ENCODE data around the gene AGAP5. TPM values are rescaled to one million over a fixed set of nuclear protein-coding genes. Genes with fewer than 3 reads are reported as not detected.
"Not testable (repeated sequence)": the region's sequence is repeated elsewhere in the genome, so short reads cannot be mapped to it uniquely, and the experiment has no call there.

The AGAP5 gene
- total and polyA plus RNA-seq, 4 experiments from 2014 or later, result 0.15 to 15.3 (median 13.6) TPM; not detected in 1

DNA sequence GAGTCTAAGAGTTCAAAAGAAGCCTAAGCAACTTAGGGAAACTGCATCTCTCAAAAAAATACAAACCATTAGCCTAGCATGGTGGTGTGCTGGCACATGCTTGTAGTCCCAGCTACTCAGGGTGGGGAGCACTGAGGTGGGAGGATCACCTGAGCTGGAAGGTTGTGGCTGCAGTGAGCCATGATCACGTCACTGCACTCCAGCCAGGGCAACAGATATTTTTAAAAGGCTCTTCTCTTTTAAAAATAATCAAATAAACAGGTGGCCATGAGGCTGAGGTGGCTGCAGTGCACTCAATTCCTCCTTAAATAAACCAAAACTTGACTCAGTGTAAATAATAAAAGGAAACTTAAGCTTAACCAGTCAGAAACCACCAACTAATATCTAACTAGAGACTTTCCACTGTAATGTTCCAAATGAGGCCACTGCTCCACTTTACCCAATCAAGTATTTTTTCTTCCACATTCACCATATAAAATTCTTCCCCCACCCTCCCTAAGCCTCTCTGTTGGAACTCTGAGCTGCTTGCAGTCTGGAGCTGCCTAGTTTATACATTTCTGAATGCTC, 7.7 kb upstream of the AGAP5 start:
- POLR2A ChIA-PET (ENCODE audit: partially characterized antibody); intact Hi-C loops (cut with micrococcal nuclease); H3K36me3 ChIP-seq (ENCODE audit: insufficient read depth, low read length); CTCF ChIA-PET (ENCODE audit: partially characterized antibody); H3K27me3 ChIP-seq (ENCODE audit: insufficient read depth, low read length); DNase-seq; H3K4me3 ChIP-seq (ENCODE audit: low read length in 2 of 2); H3K4me1 Mint-ChIP-seq; H3K9me3 ChIP-seq (ENCODE audit: control insufficient read depth in 1 of 2, low read length in 2 of 2); H3K27ac ChIP-seq (ENCODE audit: low read depth, low read length); H3K9me3 Mint-ChIP-seq; H3K4me1 ChIP-seq (ENCODE audit: insufficient read depth, low read length); H3K4me3 Mint-ChIP-seq; H3K27me3 Mint-ChIP-seq: not testable (repeated sequence)
- peak overlapping the region in 1 of 7 donors; percentile 42 for H3K27ac Mint-ChIP-seq
- peaks cover 26 to 31% of the 10 kb centered on the region in 2 donors for H3K36me3 Mint-ChIP-seq

DNA sequence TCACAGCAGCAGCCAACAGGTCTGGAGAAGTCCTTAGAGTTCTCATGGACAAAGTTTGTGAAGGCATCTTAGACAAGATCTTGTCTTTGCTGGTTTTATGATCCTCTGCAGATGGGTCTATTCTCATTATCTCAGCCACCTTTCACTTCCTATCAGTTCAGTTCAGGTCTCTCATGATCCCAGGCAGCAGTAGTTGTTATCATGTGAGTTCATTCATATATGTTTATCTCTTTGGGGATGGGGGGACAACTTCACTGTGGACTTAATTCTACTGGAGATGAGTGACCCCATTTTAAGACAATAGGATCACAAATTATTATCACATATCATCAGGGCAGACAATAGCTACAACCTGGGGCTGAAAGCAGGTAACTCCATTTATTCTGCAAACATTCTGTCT, 6.0 kb upstream of the AGAP5 start:
- H3K9me3 ChIP-seq (ENCODE audit: control insufficient read depth in 1 of 2, low read length in 2 of 2); H3K4me1 ChIP-seq (ENCODE audit: insufficient read depth, low read length); H3K27ac Mint-ChIP-seq; CTCF ChIA-PET (ENCODE audit: partially characterized antibody); H3K4me3 ChIP-seq (ENCODE audit: low read length in 2 of 2); H3K27ac ChIP-seq (ENCODE audit: low read depth, low read length); H3K9me3 Mint-ChIP-seq; intact Hi-C loops (cut with micrococcal nuclease); H3K4me3 Mint-ChIP-seq; H3K36me3 ChIP-seq (ENCODE audit: insufficient read depth, low read length); H3K27me3 Mint-ChIP-seq; DNase-seq; POLR2A ChIA-PET (ENCODE audit: partially characterized antibody); H3K4me1 Mint-ChIP-seq; H3K27me3 ChIP-seq (ENCODE audit: insufficient read depth, low read length): not testable (repeated sequence)
- peaks cover 24% of the 10 kb centered on the region in 2 donors for H3K36me3 Mint-ChIP-seq

DNA sequence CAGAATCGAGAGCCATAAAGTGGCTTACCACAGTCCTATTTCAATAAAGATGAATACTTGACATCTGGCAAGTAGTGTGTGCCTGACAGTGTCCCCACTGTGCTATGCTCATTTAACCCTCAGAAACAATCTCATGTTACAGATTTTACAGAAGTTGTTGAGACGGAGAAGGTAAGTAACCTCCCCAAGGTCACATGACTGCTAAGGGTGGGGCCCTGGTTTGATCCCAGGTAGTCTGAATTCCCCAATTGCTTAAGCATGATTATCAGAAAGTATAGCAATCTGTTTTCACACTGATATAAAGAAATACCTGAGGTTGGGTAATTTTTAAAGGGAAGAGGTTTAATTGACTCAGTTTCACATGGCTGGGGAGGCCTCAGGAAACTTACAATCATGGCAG, 910 bp upstream of the AGAP5 start:
- POLR2A ChIA-PET (ENCODE audit: partially characterized antibody); H3K9me3 Mint-ChIP-seq; H3K27me3 Mint-ChIP-seq: not testable (repeated sequence)

DNA sequence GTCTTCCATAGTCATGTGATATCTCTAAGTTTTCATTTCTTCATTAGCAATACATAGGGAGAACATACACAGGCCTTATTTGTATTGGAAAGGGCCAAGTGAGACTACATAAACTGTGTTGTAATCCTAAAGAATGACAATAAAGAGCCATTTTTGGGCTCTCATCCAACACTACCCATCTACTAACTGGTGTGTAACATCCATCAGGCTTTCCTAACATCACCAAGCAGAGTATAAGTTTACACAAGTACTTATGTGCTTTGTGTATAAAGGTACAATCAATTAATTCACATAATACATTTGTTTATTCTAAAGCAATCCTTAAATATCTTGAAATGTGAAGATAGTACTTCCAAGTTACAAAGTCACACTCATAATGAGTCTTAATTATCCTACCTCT, 2.6 kb downstream of the AGAP5 start:
- H3K27ac ChIP-seq (ENCODE audit: low read depth, low read length); H3K4me1 ChIP-seq (ENCODE audit: insufficient read depth, low read length); H3K4me1 Mint-ChIP-seq; H3K27ac Mint-ChIP-seq; intact Hi-C loops (cut with micrococcal nuclease); H3K9me3 ChIP-seq (ENCODE audit: control insufficient read depth in 1 of 2, low read length in 2 of 2); H3K27me3 Mint-ChIP-seq; DNase-seq; H3K27me3 ChIP-seq (ENCODE audit: insufficient read depth, low read length); H3K4me3 ChIP-seq (ENCODE audit: low read length in 2 of 2); H3K9me3 Mint-ChIP-seq; H3K36me3 ChIP-seq (ENCODE audit: insufficient read depth, low read length); H3K4me3 Mint-ChIP-seq; POLR2A ChIA-PET (ENCODE audit: partially characterized antibody); CTCF ChIA-PET (ENCODE audit: partially characterized antibody): not testable (repeated sequence)
- peaks cover 11 to 12% of the 10 kb centered on the region in 2 donors for H3K36me3 Mint-ChIP-seq

More for the DNA sequence above, 910 bp upstream of the AGAP5 start:
- H3K36me3 Mint-ChIP-seq, result peaks cover 15 to 20% of the 10 kb centered on the region in 2 donors
- CTCF ChIA-PET (ENCODE audit: partially characterized antibody); H3K4me1 ChIP-seq (ENCODE audit: insufficient read depth, low read length); H3K4me3 ChIP-seq (ENCODE audit: low read length in 2 of 2); H3K36me3 ChIP-seq (ENCODE audit: insufficient read depth, low read length); intact Hi-C loops (cut with micrococcal nuclease); H3K27ac Mint-ChIP-seq; H3K4me3 Mint-ChIP-seq; H3K4me1 Mint-ChIP-seq; H3K27ac ChIP-seq (ENCODE audit: low read depth, low read length); H3K27me3 ChIP-seq (ENCODE audit: insufficient read depth, low read length); DNase-seq; H3K9me3 ChIP-seq (ENCODE audit: control insufficient read depth in 1 of 2, low read length in 2 of 2): not testable (repeated sequence)

DNA sequence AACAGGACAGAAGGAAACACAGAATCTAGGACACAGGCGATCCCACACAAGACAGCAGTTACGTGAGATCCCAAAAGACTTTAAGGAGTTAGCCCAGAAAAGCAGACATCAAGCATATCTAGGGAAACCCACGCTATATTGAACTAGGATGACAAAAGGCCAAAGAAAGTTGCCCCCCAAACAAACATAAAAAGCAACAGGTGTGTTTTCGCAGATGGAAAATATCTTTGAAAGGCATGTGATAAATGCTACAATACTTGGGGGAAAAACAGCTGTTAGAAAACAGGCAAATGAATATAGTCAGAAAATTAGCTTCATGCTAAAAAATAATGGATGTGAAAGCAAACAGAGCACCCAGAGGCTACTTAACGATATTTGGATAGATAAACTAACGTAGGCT, 7.2 kb downstream of the AGAP5 start:
- H3K27me3 Mint-ChIP-seq; H3K9me3 ChIP-seq (ENCODE audit: control insufficient read depth in 1 of 2, low read length in 2 of 2); DNase-seq; H3K9me3 Mint-ChIP-seq; H3K4me3 ChIP-seq (ENCODE audit: low read length in 2 of 2); H3K36me3 ChIP-seq (ENCODE audit: insufficient read depth, low read length); CTCF ChIA-PET (ENCODE audit: partially characterized antibody); H3K27ac ChIP-seq (ENCODE audit: low read depth, low read length); H3K4me1 ChIP-seq (ENCODE audit: insufficient read depth, low read length); H3K27ac Mint-ChIP-seq; intact Hi-C loops (cut with micrococcal nuclease); H3K4me3 Mint-ChIP-seq; H3K4me1 Mint-ChIP-seq; POLR2A ChIA-PET (ENCODE audit: partially characterized antibody); H3K27me3 ChIP-seq (ENCODE audit: insufficient read depth, low read length): not testable (repeated sequence)
- H3K36me3 Mint-ChIP-seq, result peaks cover 11 to 20% of the 10 kb centered on the region in 2 donors

DNA sequence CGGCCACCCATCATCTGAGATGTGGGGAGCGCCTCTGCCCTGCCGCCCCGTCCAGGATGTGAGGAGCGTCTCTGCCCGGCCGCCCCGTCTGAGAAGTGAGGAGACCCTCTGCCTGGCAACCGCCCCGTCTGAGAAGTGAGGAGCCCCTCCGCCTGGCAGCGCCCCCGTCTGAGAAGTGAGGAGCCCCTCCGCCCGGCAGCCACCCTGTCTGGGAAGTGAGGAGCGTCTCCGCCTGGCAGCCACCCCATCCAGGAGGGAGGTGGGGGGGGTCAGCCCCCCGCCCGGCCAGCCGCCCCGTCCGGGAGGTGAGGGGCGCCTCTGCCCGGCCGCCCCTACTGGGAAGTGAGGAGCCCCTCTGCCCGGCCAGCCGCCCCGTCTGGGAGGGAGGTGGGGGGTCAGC, 8.3 kb downstream of the AGAP5 start:
- H3K27me3 ChIP-seq (ENCODE audit: insufficient read depth, low read length); H3K9me3 ChIP-seq (ENCODE audit: control insufficient read depth in 1 of 2, low read length in 2 of 2); intact Hi-C loops (cut with micrococcal nuclease); H3K27ac ChIP-seq (ENCODE audit: low read depth, low read length); H3K4me1 ChIP-seq (ENCODE audit: insufficient read depth, low read length); H3K4me3 Mint-ChIP-seq; H3K27ac Mint-ChIP-seq; POLR2A ChIA-PET (ENCODE audit: partially characterized antibody); H3K27me3 Mint-ChIP-seq; H3K36me3 ChIP-seq (ENCODE audit: insufficient read depth, low read length); CTCF ChIA-PET (ENCODE audit: partially characterized antibody); H3K9me3 Mint-ChIP-seq; DNase-seq; H3K4me3 ChIP-seq (ENCODE audit: low read length in 2 of 2); H3K4me1 Mint-ChIP-seq: not testable (repeated sequence)
- peaks cover 13 to 22% of the 10 kb centered on the region in 2 donors for H3K36me3 Mint-ChIP-seq

DNA sequence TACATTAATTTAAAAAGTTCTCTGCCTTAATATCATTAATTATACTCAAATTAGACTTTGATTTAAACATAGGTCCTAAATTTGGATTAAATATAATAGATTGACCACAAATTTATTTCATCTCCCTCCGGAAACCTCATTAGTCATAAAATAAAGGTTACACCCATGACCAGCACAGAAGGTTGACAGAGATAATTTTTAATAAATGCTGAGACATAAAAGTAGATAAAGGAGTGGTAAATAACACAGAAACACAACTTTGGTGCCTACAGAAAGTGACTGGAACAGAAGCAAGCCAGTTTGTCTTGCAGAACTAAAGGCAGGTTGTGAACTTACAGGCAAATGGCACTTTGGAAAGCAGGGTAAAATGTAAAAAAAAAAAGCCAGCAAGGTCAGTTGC, 10.3 kb downstream of the AGAP5 start:
- H3K9me3 ChIP-seq (ENCODE audit: control insufficient read depth in 1 of 2, low read length in 2 of 2); CTCF ChIA-PET (ENCODE audit: partially characterized antibody); H3K27me3 ChIP-seq (ENCODE audit: insufficient read depth, low read length); H3K9me3 Mint-ChIP-seq; DNase-seq; H3K27me3 Mint-ChIP-seq; H3K36me3 ChIP-seq (ENCODE audit: insufficient read depth, low read length); H3K4me3 Mint-ChIP-seq; intact Hi-C loops (cut with micrococcal nuclease); H3K4me1 Mint-ChIP-seq; POLR2A ChIA-PET (ENCODE audit: partially characterized antibody); H3K4me1 ChIP-seq (ENCODE audit: insufficient read depth, low read length); H3K27ac ChIP-seq (ENCODE audit: low read depth, low read length); H3K4me3 ChIP-seq (ENCODE audit: low read length in 2 of 2): not testable (repeated sequence)
- peaks cover 13 to 21% of the 10 kb centered on the region in 2 donors for H3K36me3 Mint-ChIP-seq
- H3K27ac Mint-ChIP-seq, result peak overlapping the region in 1 of 7 donors; percentile 41

DNA sequence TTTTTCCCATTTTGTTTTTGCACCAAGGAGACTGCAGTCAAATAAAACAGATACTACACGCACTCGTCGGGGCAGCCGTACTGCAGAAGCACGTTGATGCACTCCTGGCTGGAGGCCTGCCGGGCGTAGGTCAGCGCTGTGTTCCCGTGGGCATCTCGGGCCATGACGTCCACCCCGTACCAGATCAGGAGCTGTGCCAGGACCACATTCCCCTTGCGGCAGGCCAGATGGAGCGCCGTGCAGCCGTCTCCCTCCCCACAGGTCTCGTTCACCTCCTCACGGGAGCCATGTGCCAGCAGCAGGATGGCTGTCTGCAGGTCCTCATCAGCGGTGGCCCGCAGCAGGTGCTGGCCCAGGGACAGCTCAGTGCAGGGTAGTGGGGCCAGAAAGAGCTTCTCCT, 23.4 kb downstream of the AGAP5 start:
- H3K9me3 ChIP-seq (ENCODE audit: control insufficient read depth in 1 of 2, low read length in 2 of 2); H3K27ac Mint-ChIP-seq; H3K36me3 Mint-ChIP-seq; H3K4me1 ChIP-seq (ENCODE audit: insufficient read depth, low read length); H3K27me3 ChIP-seq (ENCODE audit: insufficient read depth, low read length); H3K27me3 Mint-ChIP-seq; POLR2A ChIA-PET (ENCODE audit: partially characterized antibody); H3K4me1 Mint-ChIP-seq; H3K36me3 ChIP-seq (ENCODE audit: insufficient read depth, low read length); intact Hi-C loops (cut with micrococcal nuclease); H3K4me3 Mint-ChIP-seq; H3K9me3 Mint-ChIP-seq; CTCF ChIA-PET (ENCODE audit: partially characterized antibody); H3K27ac ChIP-seq (ENCODE audit: low read depth, low read length); H3K4me3 ChIP-seq (ENCODE audit: low read length in 2 of 2); DNase-seq: not testable (repeated sequence)

All from CD4-positive, alpha-beta memory T cell (primary cell).